ENCODE results near the gene PITPNC1.
A peak's percentile ranks its signal among the peaks of the same experiment; 100 is the strongest.

Gene PITPNC1

DNA sequence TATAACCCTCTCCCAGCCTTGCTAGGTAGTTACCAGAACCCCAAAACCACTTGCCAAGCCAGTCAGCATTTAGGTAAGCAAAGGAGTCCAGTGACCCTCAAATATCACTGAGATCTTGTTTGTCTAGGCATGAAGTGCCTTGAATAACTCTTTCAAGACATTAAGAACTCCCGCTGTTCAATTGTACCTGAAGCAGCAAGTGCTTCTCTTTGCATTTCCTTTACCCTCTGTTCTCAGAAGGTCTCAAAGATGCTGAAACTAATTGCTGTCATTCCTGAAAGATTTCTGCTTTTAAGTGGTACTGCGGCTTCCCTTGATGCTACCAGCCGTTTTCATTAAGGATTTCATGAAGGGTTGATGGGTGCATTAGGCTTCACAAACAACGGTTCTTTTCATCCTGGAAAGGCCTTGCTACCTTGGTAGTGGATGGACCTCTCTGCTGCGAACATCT lies 142.7 kb downstream of the PITPNC1 start:
- peak; percentile 78 for DNase-seq

DNA sequence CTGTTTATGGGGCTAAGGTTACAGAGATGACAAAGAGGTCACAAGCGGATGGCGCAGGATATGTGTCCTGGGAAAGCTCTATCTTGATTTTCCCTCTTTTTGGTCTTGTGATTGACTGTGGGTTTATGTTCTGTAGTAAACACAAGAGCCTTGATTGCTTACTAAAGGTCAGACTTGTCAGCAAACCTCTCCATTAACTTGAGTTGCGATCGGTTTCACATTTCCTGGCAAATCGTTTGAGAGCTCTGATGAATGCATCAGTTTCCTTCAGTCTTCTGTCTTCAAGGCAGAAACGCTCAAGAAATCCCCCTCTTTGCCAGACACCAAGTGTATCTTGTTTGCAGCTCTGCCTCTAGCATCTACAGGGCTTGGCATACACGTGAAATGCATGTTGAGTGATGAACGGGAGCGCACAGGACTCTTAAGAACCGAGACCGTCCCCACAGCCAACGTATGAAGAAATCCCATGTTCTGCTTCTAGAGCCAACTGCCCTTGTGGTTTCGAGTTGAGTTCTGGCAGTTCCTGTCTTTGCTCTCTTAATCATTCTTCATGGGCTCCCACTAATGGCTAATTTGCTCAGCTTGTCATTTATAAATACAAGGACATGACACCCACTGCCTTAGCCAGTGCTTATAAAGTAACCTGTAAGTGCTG lies 143.3 kb downstream of the PITPNC1 start:
- peak; percentile 34 for DNase-seq

DNA sequence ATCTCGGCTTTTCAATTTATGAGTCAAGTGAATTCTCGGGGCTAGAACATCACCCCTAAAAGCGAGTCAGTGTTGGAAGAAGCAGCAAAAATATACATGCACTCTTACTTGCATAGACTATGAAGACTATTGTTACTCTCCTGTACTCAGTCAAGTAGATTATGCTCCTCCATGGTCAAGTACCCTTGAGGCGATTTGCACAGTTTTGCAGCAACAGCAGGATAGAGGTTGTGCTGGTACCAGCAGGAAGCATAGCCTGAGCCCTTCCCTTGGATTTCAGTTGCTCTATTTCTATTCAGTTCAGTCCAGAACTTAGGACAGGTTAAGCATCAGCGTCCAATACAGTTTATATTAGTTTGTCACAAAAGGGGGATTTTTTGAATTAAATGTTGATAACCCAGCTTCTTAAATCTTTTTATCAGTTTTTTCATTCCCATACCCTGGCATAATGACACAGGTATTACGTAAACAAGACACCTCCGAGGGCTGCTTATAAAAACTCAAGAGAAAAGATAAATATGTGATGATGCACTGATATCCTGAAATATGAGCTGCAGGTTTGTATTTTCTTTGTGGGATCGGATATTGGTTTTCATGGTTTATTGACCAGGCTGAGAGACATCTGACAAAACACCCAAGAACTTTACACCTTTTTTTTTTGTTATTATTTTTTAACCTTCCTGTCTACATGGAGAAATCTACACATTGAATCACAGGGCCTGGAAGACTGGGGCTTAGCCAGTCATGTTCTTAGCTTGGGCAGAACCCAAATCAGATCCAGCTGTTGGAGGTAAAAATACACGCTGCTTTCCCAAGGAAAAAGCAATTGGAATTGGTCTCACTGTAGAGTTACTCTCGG lies 144.1 kb downstream of the PITPNC1 start:
- peak; percentile 58 for DNase-seq

DNA sequence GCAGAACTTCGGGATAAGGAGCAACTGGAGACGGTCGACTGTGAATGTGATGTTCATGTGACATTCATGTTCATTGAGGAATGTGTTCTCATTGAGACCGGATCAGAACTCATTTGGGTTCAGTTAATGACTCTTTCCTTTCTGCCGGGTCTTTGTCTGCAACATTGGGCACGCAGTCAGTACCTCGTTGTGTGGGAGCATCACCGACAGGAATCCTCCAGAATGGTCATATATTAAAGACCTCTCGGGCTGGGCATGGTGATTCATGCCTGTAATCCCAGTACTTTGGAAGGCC lies 144.6 kb downstream of the PITPNC1 start:
- no peak for DNase-seq

GRCh38 chr17:67523101-67523500 lies 146.0 kb downstream of the PITPNC1 start:
- DNase-seq = no peak

GRCh38 chr17:67525239-67526135 lies 148.4 kb downstream of the PITPNC1 start:
- DNase-seq = no peak

DNA sequence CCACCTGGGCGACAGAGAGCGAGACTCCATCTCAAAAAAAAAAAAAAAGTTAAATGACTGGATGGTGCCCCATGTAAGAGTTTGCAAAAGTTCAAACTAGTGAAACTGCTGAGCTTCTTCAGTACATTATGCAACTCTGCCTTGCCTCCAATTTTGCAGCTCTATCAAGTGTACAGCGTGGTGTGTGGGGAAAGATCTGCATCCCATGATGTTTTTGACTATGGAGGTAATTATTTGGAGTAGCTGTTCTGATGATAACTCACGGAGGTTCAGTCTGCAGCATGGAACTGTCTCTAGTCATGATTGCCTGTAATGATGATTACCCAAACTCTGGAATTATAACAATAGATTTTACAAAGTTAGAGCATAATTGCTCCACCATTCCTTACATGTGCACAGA lies 149.6 kb downstream of the PITPNC1 start:
- DNase-seq = no peak

DNA sequence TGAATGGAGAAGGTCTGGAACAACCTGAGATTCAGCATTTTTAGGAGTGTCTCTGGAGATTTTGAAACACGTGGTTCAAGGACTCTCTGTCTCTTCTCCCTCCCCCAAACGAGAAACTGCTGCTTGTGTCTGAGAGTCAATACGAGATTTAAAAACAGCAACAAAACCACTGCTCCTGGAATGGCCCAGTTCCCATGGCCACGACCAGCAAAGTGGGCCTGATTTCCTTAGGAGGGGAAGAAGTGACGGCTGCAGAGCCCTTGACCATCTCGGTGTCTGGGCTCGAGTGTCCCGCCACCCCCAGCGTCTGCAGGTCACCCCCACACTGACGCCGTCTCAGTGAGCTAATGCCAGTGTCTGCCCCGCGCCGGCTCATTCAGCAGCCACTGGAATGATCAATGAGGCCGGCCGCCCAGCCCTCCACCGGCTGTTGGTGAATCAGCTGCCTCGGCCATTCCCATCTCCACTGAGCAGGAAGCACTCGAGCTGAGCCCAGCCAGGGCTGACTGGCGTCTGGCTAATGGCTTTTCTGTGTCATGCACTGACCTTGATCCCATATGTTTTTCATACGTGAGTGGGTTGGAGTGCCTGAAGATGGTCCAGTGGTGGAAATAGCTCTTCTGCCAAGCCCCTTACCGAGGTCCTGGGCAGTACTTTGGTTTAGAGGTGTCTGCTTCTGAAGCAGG lies 151.8 kb downstream of the PITPNC1 start:
- peak; percentile 82 for DNase-seq

DNA sequence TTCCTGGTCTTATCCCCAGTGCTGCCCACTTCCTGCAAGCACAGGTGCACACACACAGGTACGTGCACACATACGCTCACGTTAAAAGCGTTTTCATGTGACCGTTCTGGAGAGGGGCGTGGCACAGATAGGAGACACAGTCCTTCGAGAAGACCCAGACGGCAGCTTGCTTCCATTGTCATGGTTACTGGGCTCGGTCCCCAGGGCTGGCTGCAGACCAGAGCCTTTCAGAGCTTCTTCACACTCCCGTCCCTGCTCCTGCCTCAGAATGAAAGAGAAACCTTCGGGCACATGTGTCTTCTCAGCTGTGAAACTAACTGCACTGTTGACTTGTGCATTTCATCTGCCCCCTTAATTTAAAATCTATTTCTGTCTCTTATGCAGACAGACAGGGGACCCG lies 154.2 kb downstream of the PITPNC1 start:
- DNase-seq = peak; percentile 37

GRCh38 chr17:67532326-67532871 lies 155.3 kb downstream of the PITPNC1 start:
- peak; percentile 5 for DNase-seq

GRCh38 chr17:67534941-67535340 lies 157.9 kb downstream of the PITPNC1 start:
- DNase-seq = no peak

DNA sequence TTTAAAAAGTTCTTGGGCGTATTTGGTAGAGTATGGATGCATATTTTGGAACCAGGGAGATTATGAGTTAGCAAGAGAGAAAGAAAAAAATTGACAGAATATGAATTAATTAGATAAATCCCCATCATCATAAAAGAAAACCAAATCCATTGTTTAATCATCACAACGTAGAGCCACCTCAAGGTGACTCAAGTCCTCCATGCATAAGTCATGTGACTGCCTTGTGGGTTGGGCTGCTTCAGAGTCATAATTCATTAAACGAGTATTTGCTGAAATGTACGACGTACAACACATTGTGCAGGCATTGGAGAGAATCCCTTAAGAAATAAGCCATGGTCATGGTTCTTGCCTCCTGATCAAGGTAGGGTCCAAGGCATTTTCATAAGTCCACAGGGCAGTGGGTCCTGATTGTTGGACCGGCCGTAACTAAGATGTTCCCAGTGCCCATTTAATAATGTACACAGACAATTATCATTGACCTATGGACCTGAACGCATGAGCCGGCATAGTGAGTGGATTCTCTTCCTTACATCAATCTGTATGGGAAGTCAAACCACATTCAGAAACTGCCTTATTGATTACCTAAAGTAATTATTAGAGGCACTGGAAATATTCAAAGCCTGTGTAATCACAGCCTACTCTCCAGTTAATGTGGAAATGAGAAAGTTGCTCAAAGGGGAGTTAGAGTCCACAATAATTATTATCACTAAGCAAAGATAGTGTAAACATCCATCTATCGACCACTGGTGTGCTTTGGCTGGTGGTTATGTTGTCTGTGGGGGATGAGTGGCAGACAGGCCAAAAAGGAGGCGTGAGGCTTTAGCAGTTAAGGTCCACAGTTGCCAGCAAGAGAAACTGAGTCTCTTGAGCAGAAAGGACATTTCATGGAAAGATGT lies 165.4 kb downstream of the PITPNC1 start:
- no peak for DNase-seq

GRCh38 chr17:67544364-67544955 lies 167.4 kb downstream of the PITPNC1 start:
- no peak for DNase-seq

DNA sequence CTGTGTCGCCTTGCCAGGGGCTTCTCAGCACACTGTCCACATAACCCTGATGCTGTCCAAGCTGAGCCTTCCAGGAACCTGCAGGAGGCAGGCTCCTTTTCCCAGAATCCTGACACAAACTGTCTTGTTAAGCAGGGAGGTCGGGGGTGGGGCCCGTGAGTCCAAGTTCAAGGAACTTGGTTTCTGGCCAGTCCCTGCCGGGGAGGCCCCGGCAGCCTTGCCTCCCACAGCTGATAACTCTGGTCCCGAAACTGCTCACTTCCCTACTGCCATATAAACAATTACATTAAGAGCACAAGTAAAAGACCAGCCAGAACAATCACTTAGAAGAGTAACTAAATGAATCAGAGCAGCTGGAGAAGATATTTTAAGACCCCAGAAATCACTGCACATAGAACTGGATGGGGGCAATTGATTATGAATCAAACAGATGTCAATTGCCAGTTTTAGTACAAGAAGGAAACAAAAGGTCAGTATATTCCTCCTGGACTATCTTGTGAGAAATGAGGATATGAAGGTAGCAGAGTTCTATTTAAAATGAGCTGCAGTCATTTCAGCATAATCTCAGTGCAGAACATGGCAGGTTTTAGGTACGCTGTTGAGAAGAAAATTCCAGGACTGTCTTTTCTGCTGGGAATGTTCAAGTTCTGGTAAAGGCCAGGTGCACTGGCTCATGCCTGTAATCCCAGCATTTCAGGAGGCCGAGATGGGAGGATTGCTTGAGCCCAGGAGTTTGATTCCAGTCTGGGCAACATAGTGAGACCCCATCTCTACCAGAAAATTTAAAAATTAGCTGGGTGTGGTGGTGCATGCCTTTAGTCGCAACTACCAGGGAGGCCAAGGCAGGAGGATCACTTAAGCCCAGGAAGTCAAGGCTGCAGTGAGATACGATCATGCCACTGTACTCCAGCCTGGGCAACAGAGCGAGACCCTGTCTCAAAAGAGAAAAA lies 169.8 kb downstream of the PITPNC1 start:
- DNase-seq = no peak

- no peak for DNase-seq
Measured at GRCh38 chr17:67548693-67549092, 171.6 kb downstream of the PITPNC1 start.

- no peak for DNase-seq
Measured at GRCh38 chr17:67549820-67550219, 172.7 kb downstream of the PITPNC1 start.

DNA sequence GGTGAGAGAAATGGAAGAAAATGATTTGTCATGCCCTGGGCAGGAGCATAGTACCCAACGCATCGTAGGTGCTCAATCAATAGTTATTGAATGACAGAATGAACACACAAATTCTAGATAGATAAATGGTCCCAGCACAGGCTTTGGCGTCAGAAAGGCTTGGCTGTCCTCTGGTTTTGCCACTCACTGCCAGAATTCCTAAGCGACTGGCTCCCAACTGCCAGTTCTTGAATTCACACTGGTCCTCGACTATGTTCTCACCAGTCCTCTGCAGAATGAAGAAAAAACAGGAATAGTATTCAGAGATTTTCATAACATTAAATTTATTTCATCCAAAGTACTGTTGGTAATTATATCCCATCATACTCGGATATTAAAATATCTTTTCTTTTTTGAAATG lies 177.6 kb downstream of the PITPNC1 start:
- no peak for DNase-seq

GRCh38 chr17:67555855-67556254 lies 178.8 kb downstream of the PITPNC1 start:
- DNase-seq = no peak

DNA sequence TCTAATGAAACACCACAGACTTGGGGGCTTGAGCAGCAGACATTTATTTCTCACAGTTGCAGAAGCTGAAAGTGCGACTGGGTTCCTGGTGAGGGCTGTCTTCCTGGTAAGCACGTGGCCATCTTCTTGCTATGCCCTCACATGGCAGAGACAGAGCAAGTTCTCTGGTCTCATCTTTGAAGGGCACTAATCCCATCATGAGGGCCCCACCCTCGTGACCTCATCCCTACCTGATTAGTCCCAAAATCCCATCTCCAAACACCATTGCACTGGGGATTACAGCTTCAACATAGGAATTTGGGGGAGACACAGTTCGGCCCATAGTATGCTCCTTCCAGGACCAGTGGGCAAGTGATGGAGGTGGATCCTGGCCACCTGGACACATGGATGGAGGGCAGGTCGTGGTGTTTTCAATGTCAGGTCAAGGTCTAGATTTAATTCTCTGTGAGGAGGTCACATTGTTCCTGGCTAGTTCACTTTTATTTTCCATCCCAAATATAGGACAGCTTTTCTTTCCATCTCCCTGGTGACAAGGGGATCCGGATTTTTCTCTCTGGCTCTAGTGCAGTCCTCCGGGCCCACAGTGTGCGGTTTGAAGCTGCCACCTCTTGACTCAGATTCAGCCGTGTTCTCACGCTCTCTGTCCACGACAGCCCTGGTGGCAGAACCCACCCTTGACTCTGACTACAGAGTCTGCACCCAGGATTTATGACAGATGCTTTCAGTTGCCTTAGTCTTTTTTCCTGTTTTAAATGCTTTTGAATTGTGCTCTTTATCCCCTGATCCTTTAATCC lies 180.2 kb downstream of the PITPNC1 start:
- no peak for DNase-seq
